LNCaP clone FGC (cell line): ENCODE results near the gene IVD.
"Not testable (repeated sequence)": the region's sequence is repeated elsewhere in the genome, so short reads cannot be mapped to it uniquely, and the experiment has no call there.

Source experiments
- DNase-seq: peaks from one replicate; pipeline ENCODE4 v3.0.0-alpha.2; 2011; ENCODE audit warnings: low read depth
- H3K4me3 ChIP-seq: 2 replicates; pipeline ENCODE4 v1.5.1; 2011; ENCODE audit warnings: mild to moderate bottlenecking, low read depth, low read length, control low read depth
- TF ChIP-seq, protein P1 (sequence below): IDR thresholded peaks from 2 replicates; pipeline ENCODE4 v1.5.1; 2012; ENCODE audit warnings: mild to moderate bottlenecking; ENCODE audit not compliant: control insufficient read depth, insufficient read depth; ENCODE audit errors: extremely low read depth

IVD gene

DNA sequence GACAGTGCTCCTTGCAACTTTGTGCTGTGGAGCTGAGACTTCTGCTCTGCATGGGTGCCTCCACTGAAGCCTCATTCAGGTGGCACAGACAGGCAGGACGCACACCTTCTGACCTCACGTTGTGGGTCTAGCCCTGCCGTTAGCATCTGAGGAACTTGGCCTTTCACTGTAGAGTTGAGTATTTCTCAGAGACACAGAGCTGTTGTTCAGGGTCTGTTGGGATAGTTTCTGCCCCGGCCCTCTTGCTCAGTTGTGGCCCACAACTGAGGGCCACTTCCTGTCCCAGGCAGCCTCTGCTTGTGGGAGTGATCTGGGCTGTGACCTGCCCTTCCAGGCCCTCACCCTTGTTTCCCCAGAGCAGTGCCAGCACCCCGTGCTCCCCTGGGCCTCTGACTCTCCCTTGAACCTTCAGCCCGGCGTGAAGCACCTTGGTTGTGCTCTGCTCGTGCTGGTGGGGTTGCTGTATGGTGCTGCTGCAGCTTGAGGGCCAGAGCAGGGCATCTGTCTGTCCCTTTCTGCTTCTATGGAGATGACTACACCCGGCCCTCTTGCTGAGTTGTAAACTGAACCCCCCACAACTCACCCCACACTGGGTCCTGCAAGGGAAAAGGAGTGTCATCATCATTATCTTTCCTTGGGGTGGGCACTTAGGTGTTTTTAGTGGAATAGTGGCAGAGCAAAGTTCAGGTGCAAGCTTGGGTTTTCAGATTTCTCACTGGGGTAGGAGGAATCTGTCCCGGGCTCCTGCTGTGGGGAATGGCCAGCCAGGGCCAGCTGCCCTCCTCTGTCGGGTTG lies 46.9 kb downstream of the IVD start:
- TF ChIP-seq, protein P1, sequence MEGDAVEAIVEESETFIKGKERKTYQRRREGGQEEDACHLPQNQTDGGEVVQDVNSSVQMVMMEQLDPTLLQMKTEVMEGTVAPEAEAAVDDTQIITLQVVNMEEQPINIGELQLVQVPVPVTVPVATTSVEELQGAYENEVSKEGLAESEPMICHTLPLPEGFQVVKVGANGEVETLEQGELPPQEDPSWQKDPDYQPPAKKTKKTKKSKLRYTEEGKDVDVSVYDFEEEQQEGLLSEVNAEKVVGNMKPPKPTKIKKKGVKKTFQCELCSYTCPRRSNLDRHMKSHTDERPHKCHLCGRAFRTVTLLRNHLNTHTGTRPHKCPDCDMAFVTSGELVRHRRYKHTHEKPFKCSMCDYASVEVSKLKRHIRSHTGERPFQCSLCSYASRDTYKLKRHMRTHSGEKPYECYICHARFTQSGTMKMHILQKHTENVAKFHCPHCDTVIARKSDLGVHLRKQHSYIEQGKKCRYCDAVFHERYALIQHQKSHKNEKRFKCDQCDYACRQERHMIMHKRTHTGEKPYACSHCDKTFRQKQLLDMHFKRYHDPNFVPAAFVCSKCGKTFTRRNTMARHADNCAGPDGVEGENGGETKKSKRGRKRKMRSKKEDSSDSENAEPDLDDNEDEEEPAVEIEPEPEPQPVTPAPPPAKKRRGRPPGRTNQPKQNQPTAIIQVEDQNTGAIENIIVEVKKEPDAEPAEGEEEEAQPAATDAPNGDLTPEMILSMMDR: no peak
- H3K4me3 ChIP-seq: no peak overlapping the region
- no peak for DNase-seq

DNA sequence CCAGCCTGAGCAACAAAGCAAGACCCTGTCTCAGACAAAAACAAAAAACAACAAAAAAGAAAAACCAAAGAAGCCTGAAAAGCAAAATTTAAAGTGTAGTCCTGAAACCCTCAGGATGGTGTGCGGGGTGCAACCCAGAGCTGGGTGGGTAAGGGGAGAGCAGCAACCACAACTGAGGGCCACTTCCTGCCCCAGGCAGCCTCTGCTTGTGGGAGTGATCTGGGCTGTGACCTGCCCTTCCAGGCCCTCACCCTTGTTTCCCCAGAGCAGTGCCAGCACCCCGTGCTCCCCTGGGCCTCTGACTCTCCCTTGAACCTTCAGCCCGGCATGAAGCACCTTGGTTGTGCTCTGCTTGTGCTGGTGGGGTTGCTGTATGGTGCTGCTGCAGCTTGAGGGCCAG lies 48.3 kb downstream of the IVD start:
- not testable (repeated sequence) for DNase-seq, H3K4me3 ChIP-seq

DNA sequence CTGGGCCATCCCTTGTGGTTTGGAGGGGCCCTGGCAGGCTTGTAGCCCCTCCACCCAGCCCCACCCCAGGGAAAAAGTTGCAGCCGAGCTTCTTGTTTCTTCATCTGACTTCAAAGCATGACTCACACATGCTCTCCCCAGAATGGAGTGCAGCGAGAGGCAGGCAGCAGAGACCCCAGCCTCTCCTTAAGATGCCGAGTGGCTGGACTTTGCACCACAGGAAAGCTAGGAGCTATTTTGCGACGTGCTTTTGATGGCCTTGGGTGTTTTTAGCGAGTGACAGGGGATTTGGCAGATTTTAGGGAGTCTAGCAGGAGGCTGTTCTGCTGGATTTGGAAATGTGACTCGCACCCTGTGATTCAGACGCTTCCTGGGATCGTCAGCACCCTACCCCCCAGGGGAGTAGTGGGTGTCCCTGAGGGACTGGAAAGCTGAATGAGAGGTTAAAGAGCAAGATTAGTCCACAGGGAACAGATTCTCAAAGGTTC lies 49.4 kb downstream of the IVD start:
- TF ChIP-seq, protein P1: no peak
- DNase-seq: no peak

DNA sequence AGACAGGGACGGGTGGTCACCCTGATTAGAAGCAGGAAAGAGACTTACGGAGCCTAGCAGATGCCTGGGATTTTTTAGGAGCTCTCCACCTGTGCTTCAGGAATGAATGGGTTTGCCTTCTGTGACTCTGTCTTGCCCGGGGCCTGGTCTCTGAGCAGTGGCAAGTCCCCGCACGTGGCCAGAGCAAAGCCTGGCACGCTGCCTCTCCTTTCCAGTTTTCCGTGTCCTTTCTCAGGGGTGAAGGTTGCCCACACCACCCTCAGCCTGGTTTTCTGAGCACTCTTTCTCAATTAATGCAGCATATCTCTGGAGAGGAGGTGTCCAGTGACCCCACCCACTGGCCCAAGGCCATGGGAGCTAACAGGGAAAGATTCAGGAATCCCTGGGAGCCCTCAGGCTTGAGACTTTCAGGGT lies 50.7 kb downstream of the IVD start:
- no peak overlapping the region for H3K4me3 ChIP-seq
- DNase-seq: no peak
- TF ChIP-seq, protein P1: no peak

More for the DNA sequence above, 49.4 kb downstream of the IVD start:
- H3K4me3 ChIP-seq: no peak overlapping the region

DNA sequence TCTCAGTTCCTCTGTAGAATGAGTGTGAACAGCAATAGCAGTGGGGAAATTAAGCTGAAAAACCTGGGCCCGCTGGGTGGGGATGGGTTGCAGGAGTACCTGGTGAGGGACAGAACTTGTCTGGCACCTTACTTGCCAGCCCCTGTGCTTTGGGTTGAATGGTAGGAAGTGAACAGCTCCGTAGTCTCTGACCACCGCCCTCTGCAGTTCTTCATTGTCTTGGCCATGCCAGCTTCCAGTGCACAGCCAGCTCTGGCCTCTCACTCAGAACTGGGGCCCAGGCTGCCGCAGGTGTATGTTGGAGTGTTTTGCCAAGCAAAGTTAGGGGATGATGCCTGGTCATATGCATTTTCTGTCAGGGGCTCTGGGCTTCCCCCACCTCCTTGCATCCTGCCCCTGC lies 51.1 kb downstream of the IVD start:
- no peak for DNase-seq
- H3K4me3 ChIP-seq: no peak overlapping the region
- TF ChIP-seq, protein P1: no peak

DNA sequence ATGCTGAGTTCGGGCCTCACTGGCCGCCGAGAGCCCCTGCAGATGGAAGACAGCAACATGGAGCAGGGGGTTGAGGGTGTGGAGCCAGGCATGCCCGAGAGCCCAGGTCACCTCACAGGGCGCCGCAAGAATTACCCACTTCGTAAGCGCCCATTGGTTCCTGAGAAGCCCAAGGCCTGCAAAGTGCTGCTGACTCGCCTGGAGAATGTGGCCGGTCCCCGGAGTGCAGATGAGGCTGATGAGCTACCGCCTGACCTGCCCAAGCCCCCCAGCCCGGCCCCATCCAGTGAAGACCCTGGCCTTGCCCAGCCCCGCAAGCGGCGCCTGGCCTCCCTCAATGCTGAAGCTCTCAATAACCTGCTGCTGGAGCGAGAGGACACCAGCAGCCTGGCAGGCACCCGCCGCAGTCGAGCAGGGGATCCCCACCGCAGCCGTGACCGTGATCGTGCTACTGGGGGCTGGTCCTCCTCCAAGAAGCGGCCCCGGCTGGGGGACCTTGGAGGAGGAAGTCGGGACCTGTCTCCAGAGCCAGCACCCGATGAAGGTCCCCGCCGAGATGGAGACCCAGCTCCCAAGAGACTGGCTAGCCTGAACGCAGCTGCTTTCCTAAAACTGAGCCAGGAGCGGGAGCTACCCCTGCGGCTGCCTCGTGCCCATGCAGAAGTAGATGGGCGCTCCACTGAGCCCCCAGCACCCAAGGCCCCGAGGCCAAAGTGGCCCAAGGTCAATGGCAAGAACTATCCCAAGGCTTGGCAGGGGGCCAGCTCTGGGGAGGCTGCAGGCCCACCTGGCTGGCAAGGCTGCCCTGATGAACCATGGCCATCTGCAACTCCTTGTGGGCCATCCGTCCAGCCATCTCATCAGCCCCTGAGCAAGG lies 53.1 kb downstream of the IVD start:
- H3K4me3 ChIP-seq: no peak overlapping the region
- DNase-seq: no peak
- TF ChIP-seq, protein P1: no peak

DNA sequence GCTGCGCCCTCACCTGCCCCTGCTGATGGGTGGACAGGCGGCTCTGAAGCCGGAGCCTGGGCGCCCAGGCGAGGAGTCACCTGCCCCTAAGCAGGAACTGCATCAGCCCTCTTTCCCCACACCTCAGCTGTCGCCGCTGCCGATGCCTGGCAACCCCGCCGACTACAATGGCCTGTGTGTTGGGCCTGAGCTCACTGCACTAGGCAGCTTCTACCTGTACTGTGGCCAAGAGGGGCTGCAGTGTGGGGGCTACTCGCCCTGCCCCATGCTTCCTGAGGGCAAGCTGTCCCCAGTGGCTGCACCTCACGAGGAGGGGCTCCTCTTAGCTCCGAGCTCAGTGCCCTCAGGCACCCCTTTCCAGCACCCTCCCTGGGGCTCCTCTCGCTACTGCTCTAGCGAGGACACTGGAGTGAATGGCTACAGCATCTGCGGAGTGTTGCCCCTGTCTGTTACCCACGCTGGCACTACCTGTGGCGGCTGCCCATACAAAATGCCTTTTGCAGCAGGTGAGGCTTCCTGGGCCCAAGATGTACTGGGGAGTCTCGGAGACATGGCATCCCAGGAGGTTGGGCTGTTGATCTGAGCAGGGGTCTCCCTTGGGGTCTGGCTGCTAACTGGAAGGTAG lies 53.9 kb downstream of the IVD start:
- no peak overlapping the region for H3K4me3 ChIP-seq
- no peak for DNase-seq
- TF ChIP-seq, protein P1: no peak
